K562 (cell line): ENCODE data around the gene ACTL6A. TPM values are rescaled to one million over a fixed set of nuclear protein-coding genes. Genes with fewer than 3 reads are reported as not detected.

ENCODE experiments used
- CEBPB ChIP-seq: fragments of 450-650 bp; IDR thresholded peaks from 2 replicates; pipeline ENCODE4 v1.6.1; 2016; ENCODE audit warnings: missing genetic modification characterization, missing compliant biosample characterization
- CTBP1 ChIP-seq: fragments of 450-650 bp; IDR thresholded peaks from 2 replicates; pipeline ENCODE4 v1.6.1; 2016; ENCODE audit warnings: borderline replicate concordance
- EP400 ChIP-seq: fragments of 450-650 bp; IDR thresholded peaks from 2 replicates; pipeline ENCODE4 v1.6.1; 2017; ENCODE audit warnings: antibody characterized with exemption, mild to moderate bottlenecking, moderate library complexity
- EWSR1 ChIP-seq: fragments of 450-650 bp; IDR thresholded peaks from 2 replicates; pipeline ENCODE4 v1.6.1; 2018; ENCODE audit warnings: borderline replicate concordance, mild to moderate bottlenecking, low read depth, moderate library complexity; ENCODE audit not compliant: partially characterized antibody
- GATA2 ChIP-seq: sonication (generic); formaldehyde crosslinking; IDR thresholded peaks from 2 replicates; pipeline ENCODE4 v1.4.0; 2020; ENCODE audit warnings: mild to moderate bottlenecking, missing genetic modification reagents
- NR2C2 ChIP-seq, 2 experiments: fragments of 200-800 bp in 1 of 2; sonication (Bioruptor generic) in 1 of 2; sonication (generic) in 1 of 2; formaldehyde crosslinking in 1 of 2; IDR thresholded peaks; 2 replicates each; pipeline versions ENCODE4 v1.6.1 to v1.8.0; 2016 to 2022; ENCODE audit warnings: mild to moderate bottlenecking in 1 of 2, missing compliant biosample characterization in 1 of 2, missing genetic modification characterization in 1 of 2, missing genetic modification reagents in 1 of 2
- POLR2G ChIP-seq: fragments of 200-400 bp; formaldehyde crosslinking; IDR thresholded peaks from 2 replicates; pipeline ENCODE4 v1.6.1; 2017; ENCODE audit warnings: low read depth, mild to moderate bottlenecking, antibody characterized with exemption, low read length, moderate library complexity
- U2AF1 ChIP-seq: fragments of 200-400 bp; formaldehyde crosslinking; optimal IDR thresholded peaks from 2 replicates; pipeline ENCODE3; 2017; ENCODE audit warnings: mild to moderate bottlenecking, low read depth, low read length, moderate library complexity
- ZNF778 ChIP-seq: fragments of 450-650 bp; formaldehyde crosslinking; IDR thresholded peaks from 2 replicates; pipeline ENCODE4 v1.4.0; 2020; ENCODE audit warnings: mild to moderate bottlenecking, moderate library complexity
- polyA plus RNA-seq, 8 experiments: library from polyadenylated mRNA; depleted of rRNA in 4 of 8; stranded (reverse) in 5 of 8; unstranded in 3 of 8; fragments of >200 nt; fragmentation: Nextera tagmentation in 2 of 8; fragmentation: Illumina TruSeq in 1 of 8; extraction: Ambion mirVana in 2 of 8; extraction: Trizol in 1 of 8; gene quantifications; 2 replicates each; pipeline versions ENCODE4 v1.2.1 to v1.2.3, GENCODE V29; 2011 to 2014; ENCODE audit warnings: inconsistent platforms in 1 of 8, missing spikeins in 1 of 8
- total RNA-seq, 7 experiments: library from RNA; depleted of rRNA in 6 of 7; stranded (reverse); fragments of >200 nt in 6 of 7; fragmentation: Illumina TruSeq in 2 of 7; extraction: Trizol in 2 of 7; gene quantifications; 2 replicates each; pipeline versions ENCODE4 v1.2.1 to v1.2.3, GENCODE V29; 2011 to 2021; ENCODE audit warnings: low replicate concordance in 1 of 7
- TF ChIP-seq, protein P1 (sequence below), 2 experiments: fragments of 450-650 bp in 1 of 2; sonication (generic) in 1 of 2; formaldehyde crosslinking in 1 of 2; IDR thresholded peaks in 1 of 2; conservative IDR thresholded peaks in 1 of 2; 2 replicates each; pipeline versions ENCODE4 v1.6.1 to v1.8.1; 2016 to 2023; ENCODE audit warnings: mild to moderate bottlenecking in 2 of 2, moderate library complexity in 2 of 2, inconsistent platforms in 1 of 2, missing genetic modification reagents in 1 of 2
- TF ChIP-seq, protein P2 (sequence below), 2 experiments: fragments of 150-350 bp in 1 of 2; IDR thresholded peaks; 2 replicates each; pipeline ENCODE4 v1.6.1; 2012 to 2016; ENCODE audit warnings: low read depth in 2 of 2, low read length in 2 of 2, mild to moderate bottlenecking in 1 of 2, moderate library complexity in 1 of 2
- TF ChIP-seq, protein P3 (sequence below): sonication (generic); formaldehyde crosslinking; IDR thresholded peaks from 2 replicates; pipeline ENCODE4 v1.8.0; 2022; ENCODE audit warnings: mild to moderate bottlenecking, missing genetic modification reagents
- TF ChIP-seq, protein P4 (sequence below): fragments of 200-800 bp; sonication (Bioruptor generic); IDR thresholded peaks from 2 replicates; pipeline ENCODE4 v1.6.1; 2017; ENCODE audit warnings: missing genetic modification characterization, missing compliant biosample characterization

The ACTL6A gene
- total and polyA plus RNA-seq, 9 of the 15 experiments (the other 6 are each of a cell fraction or from before 2014, with no cell fraction given) = 107 to 243 (median 157) TPM

DNA sequence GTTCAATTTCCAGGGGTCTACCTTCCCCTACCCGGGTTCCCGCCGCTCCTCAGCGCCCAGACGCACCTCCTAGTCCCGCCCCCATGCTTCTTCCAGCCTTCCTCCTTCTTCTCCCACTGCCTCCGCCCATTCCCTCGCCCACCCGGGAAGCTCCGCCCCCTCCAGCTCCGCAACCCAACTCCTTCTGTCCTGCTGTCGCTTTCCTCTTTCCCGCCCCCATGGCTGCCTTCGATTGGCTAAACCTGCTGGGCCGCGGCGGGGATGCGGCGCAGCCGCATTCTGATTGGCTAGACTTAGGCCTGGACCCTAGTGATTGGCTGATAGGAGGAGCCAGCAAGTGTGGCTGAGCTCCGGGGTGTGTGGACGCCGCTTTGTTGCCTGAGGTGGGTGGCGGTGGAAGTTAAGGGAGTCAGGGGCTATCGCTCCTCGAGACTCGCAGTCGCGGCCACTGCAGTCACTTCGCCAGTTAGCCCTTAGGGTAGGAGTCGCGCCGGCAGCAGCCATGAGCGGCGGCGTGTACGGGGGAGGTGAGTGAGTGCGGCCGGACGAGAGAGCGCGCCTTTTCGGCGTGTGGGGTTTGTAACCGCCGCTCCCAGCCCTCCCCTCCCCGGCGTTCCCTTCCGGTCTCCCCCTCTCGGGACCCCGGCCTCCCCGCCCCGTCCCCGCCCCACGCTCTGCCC, at the start of gene ACTL6A (continued):
- TF ChIP-seq EP400 (peak; percentile 96), NR2C2 (CRISPR knock-in tag; IDR thresholded peaks at IDR 0.05) (no peak), NR2C2 (tag; IDR thresholded peaks at IDR 0.05) (no peak), CEBPB (no peak), EWSR1 (no peak), POLR2G (peak; percentile 95), GATA2 (no peak), U2AF1 (no peak), CTBP1 (peak; percentile 34; the same call in 1 of the 2 replicates), ZNF778 (CRISPR knock-in tag) (no peak)
- TF ChIP-seq, protein P1, sequence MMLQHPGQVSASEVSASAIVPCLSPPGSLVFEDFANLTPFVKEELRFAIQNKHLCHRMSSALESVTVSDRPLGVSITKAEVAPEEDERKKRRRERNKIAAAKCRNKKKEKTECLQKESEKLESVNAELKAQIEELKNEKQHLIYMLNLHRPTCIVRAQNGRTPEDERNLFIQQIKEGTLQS (IDR thresholded peaks at IDR 0.05) = no peak
- TF ChIP-seq, protein P1 (CRISPR knock-in tag; conservative IDR thresholded peaks at IDR 0.05) = 0 out of 2 replicates have a peak, but pooled peaks have one; percentile 33
- TF ChIP-seq, protein P2, sequence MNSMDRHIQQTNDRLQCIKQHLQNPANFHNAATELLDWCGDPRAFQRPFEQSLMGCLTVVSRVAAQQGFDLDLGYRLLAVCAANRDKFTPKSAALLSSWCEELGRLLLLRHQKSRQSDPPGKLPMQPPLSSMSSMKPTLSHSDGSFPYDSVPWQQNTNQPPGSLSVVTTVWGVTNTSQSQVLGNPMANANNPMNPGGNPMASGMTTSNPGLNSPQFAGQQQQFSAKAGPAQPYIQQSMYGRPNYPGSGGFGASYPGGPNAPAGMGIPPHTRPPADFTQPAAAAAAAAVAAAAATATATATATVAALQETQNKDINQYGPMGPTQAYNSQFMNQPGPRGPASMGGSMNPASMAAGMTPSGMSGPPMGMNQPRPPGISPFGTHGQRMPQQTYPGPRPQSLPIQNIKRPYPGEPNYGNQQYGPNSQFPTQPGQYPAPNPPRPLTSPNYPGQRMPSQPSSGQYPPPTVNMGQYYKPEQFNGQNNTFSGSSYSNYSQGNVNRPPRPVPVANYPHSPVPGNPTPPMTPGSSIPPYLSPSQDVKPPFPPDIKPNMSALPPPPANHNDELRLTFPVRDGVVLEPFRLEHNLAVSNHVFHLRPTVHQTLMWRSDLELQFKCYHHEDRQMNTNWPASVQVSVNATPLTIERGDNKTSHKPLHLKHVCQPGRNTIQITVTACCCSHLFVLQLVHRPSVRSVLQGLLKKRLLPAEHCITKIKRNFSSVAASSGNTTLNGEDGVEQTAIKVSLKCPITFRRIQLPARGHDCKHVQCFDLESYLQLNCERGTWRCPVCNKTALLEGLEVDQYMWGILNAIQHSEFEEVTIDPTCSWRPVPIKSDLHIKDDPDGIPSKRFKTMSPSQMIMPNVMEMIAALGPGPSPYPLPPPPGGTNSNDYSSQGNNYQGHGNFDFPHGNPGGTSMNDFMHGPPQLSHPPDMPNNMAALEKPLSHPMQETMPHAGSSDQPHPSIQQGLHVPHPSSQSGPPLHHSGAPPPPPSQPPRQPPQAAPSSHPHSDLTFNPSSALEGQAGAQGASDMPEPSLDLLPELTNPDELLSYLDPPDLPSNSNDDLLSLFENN (IDR thresholded peaks at IDR 0.05; ENCODE audit: low read depth in 2 of 2, low read length in 2 of 2) = peak in 1 of 2 experiments; percentile 47; a peak in 1 of 4 replicates
- TF ChIP-seq, protein P3, sequence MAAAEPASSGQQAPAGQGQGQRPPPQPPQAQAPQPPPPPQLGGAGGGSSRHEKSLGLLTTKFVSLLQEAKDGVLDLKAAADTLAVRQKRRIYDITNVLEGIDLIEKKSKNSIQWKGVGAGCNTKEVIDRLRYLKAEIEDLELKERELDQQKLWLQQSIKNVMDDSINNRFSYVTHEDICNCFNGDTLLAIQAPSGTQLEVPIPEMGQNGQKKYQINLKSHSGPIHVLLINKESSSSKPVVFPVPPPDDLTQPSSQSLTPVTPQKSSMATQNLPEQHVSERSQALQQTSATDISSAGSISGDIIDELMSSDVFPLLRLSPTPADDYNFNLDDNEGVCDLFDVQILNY (CRISPR knock-in tag) = no peak
- TF ChIP-seq, protein P4, sequence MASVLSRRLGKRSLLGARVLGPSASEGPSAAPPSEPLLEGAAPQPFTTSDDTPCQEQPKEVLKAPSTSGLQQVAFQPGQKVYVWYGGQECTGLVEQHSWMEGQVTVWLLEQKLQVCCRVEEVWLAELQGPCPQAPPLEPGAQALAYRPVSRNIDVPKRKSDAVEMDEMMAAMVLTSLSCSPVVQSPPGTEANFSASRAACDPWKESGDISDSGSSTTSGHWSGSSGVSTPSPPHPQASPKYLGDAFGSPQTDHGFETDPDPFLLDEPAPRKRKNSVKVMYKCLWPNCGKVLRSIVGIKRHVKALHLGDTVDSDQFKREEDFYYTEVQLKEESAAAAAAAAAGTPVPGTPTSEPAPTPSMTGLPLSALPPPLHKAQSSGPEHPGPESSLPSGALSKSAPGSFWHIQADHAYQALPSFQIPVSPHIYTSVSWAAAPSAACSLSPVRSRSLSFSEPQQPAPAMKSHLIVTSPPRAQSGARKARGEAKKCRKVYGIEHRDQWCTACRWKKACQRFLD (CRISPR knock-in tag) = peak; percentile 74; the same call in 1 of the 2 replicates
